Neuronal stem cell (in vitro differentiated cells): Measurements from ENCODE around the gene NRCAM.

ENCODE experiments used
- DNase-seq: peaks from one replicate; pipeline ENCODE4 v3.0.0-alpha.2; 2013; ENCODE audit warnings: low spot score
- H2AFZ ChIP-seq: one replicate; pipeline ENCODE4 v1.6.1; 2013; ENCODE audit warnings: mild to moderate bottlenecking, low read length, inconsistent platforms
- H2AK5ac ChIP-seq: 2 replicates; pipeline ENCODE4 v1.6.1; 2013; ENCODE audit warnings: low read depth, mild to moderate bottlenecking, inconsistent platforms, low read length, moderate library complexity, mixed read lengths
- H2BK120ac ChIP-seq: 2 replicates; pipeline ENCODE4 v1.6.1; 2013; ENCODE audit warnings: low read depth, mild to moderate bottlenecking, inconsistent platforms, low read length, moderate library complexity, mixed read lengths
- H2BK12ac ChIP-seq: one replicate; pipeline ENCODE4 v1.6.1; 2013; ENCODE audit warnings: low read length, inconsistent platforms
- H2BK15ac ChIP-seq: 2 replicates; pipeline ENCODE4 v1.6.1; 2013; ENCODE audit warnings: mild to moderate bottlenecking, low read length, inconsistent platforms, mixed read lengths
- H2BK5ac ChIP-seq: one replicate; pipeline ENCODE4 v1.6.1; 2013; ENCODE audit warnings: inconsistent platforms, mild to moderate bottlenecking, low read length, moderate library complexity
- H3K14ac ChIP-seq: one replicate; pipeline ENCODE4 v1.6.1; 2013; ENCODE audit warnings: low read length, inconsistent platforms
- H3K18ac ChIP-seq: 2 replicates; pipeline ENCODE4 v1.6.1; 2013; ENCODE audit warnings: low read length, inconsistent platforms
- H3K23ac ChIP-seq: 2 replicates; pipeline ENCODE4 v1.6.1; 2013; ENCODE audit warnings: low read depth, mild to moderate bottlenecking, mixed read lengths, low read length, inconsistent platforms; ENCODE audit not compliant: poor library complexity
- H3K27ac ChIP-seq: replicated peaks from 3 replicates; pipeline ENCODE4 v1.5.1; 2013; ENCODE audit warnings: low read length, inconsistent platforms
- H3K27me3 ChIP-seq, 3 experiments: 2 replicates each; pipeline ENCODE4 v1.6.1; 2013; ENCODE audit warnings: low read length in 3 of 3, mild to moderate bottlenecking in 2 of 3, inconsistent platforms in 1 of 3, low read depth in 1 of 3, mixed read lengths in 1 of 3, moderate library complexity in 1 of 3; ENCODE audit not compliant: control insufficient read depth in 3 of 3, insufficient read depth in 3 of 3
- H3K36me3 ChIP-seq, 2 donors: replicated peaks in 1 of 2; 2 replicates each; pipeline ENCODE4 v1.6.1; 2013; ENCODE audit warnings: low read length in 2 of 2; ENCODE audit not compliant: control insufficient read depth in 2 of 2, insufficient read depth in 2 of 2
- H3K4ac ChIP-seq: 2 replicates; pipeline ENCODE4 v1.6.1; 2013; ENCODE audit warnings: inconsistent platforms, mild to moderate bottlenecking, low read length, moderate library complexity
- H3K4me1 ChIP-seq, 2 donors: 1 replicate in 1 of 2; 2 replicates in 1 of 2; pipeline ENCODE4 v1.6.1; 2013; ENCODE audit warnings: low read length in 2 of 2, low read depth in 1 of 2; ENCODE audit not compliant: control insufficient read depth in 2 of 2, insufficient read depth in 1 of 2
- H3K4me2 ChIP-seq: one replicate; pipeline ENCODE4 v1.6.1; 2013; ENCODE audit warnings: mild to moderate bottlenecking, low read length, inconsistent platforms; ENCODE audit not compliant: insufficient read depth, poor library complexity, severe bottlenecking
- H3K4me3 ChIP-seq, 2 donors: 2 replicates each; pipeline ENCODE4 v1.5.1; 2013; ENCODE audit warnings: low read length in 2 of 2, mild to moderate bottlenecking in 2 of 2, inconsistent platforms in 1 of 2, moderate library complexity in 1 of 2
- H3K79me1 ChIP-seq: one replicate; pipeline ENCODE4 v1.6.1; 2013; ENCODE audit warnings: low read depth, mild to moderate bottlenecking, inconsistent platforms, low read length, moderate library complexity
- H3K9ac ChIP-seq: one replicate; pipeline ENCODE4 v1.6.1; 2013; ENCODE audit warnings: mild to moderate bottlenecking, low read depth, low read length, inconsistent platforms; ENCODE audit not compliant: poor library complexity
- H3K9me3 ChIP-seq, 2 donors: replicated peaks in 1 of 2; 2 replicates each; pipeline versions ENCODE3 to v1.6.1; 2013; ENCODE audit warnings: low read length in 2 of 2, mild to moderate bottlenecking in 2 of 2, inconsistent platforms in 1 of 2, low read depth in 1 of 2, mixed read lengths in 1 of 2, moderate library complexity in 1 of 2; ENCODE audit not compliant: control insufficient read depth in 2 of 2, insufficient read depth in 1 of 2
- H4K8ac ChIP-seq: one replicate; pipeline ENCODE4 v1.6.1; 2013; ENCODE audit warnings: low read depth, mild to moderate bottlenecking, inconsistent platforms, low read length, moderate library complexity
- H4K91ac ChIP-seq: one replicate; pipeline ENCODE4 v1.6.1; 2013; ENCODE audit warnings: low read length, low read depth, mild to moderate bottlenecking, inconsistent platforms; ENCODE audit not compliant: poor library complexity
- WGBS, 2 donors: extraction: QIAGEN DNeasy Blood & Tissue Kit; methylation state at CpG; one replicate each; pipeline ENCODE4 v1.1.7; 2013; ENCODE audit warnings: missing lambda C conversion rate in 2 of 2, mixed read lengths in 1 of 2; ENCODE audit not compliant: insufficient read length in 2 of 2, insufficient replicate concordance in 1 of 2; ENCODE audit errors: extremely low coverage in 2 of 2; 5-methylcytosine and 5-hydroxymethylcytosine counted together

The NRCAM gene

DNA sequence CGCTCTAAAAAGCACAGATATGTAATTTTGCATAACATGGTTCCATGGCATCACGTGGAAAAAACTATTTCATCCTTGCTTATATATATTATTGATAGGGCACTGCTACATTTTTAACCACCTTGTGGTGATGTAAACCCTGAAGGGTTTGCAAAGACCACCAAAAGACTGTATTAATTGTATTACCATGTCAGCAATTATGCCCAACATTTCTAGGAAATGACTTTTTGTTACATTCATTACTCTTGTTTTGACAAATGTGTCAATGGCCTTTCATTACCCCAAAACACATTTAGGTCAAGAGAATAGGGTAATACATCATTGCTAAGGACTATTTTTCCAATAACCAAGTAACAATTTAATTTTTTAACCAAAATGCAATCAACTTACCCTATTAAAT is 142.2 kb downstream of the NRCAM start:
- peaks cover 2% of the 10 kb centered on the region for H3K79me1 ChIP-seq
- peaks cover 9 to 28% of the 10 kb centered on the region in 2 donors for H3K4me1 ChIP-seq
- peaks cover 0 to 6% of the 10 kb centered on the region in 2 donors for H3K9me3 ChIP-seq
- no CpG with 5 or more reads among the region's 2 CpGs for WGBS, 2 donors
- H2BK15ac ChIP-seq: no peak overlapping the region
- no peak overlapping the region for H3K18ac ChIP-seq
- no peak overlapping the region for H2AK5ac ChIP-seq
- H3K27me3 ChIP-seq: no peaks in the 10 kb centered on the region
- H2BK120ac ChIP-seq: no peak overlapping the region
- no peak overlapping the region for H4K91ac ChIP-seq
- no peak overlapping the region for H4K8ac ChIP-seq
- no peak overlapping the region for H3K14ac ChIP-seq
- H3K9ac ChIP-seq: no peak overlapping the region
- no peak overlapping the region for H2AFZ ChIP-seq
- H2BK12ac ChIP-seq: no peak overlapping the region
- no peak for DNase-seq
- no peak overlapping the region for H3K23ac ChIP-seq
- H3K4ac ChIP-seq: no peak overlapping the region
- H3K36me3 ChIP-seq: no peaks in the 10 kb centered on the region
- no peak overlapping the region for H3K27ac ChIP-seq
- H3K4me3 ChIP-seq: no peak overlapping the region
- H2BK5ac ChIP-seq: no peak overlapping the region
- H3K4me2 ChIP-seq: no peak overlapping the region

DNA sequence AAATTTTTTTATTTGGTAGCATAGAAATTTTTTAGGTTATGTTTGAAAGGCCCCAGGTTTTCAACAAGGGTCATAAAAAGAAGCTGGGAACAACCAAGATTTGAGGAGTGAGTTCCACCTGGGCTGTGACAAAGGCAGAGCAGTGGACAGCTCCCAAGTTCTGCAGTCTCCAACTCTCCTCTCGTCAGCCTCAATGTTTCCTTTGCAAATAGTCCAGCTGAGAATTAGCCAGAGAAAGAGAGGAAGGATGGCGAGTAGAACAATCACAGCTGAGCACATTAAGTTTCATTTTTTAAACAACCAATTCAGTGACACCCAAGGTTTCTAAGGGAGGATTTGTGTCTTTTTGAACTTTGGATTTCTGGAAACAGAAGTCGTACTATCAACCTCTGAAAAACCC is 143.2 kb downstream of the NRCAM start:
- H2BK15ac ChIP-seq: no peak overlapping the region
- H3K27me3 ChIP-seq: no peaks in the 10 kb centered on the region
- no peak overlapping the region for H3K4me2 ChIP-seq
- no peak overlapping the region for H3K18ac ChIP-seq
- no peak overlapping the region for H3K27ac ChIP-seq
- H4K8ac ChIP-seq: no peak overlapping the region
- H3K4ac ChIP-seq: no peak overlapping the region
- peaks cover 18 to 38% of the 10 kb centered on the region in 2 donors for H3K4me1 ChIP-seq
- DNase-seq: no peak
- peaks cover 0 to 6% of the 10 kb centered on the region in 2 donors for H3K9me3 ChIP-seq
- peaks cover 2% of the 10 kb centered on the region for H3K79me1 ChIP-seq
- WGBS, 2 donors: no CpG with 5 or more reads among the region's 3 CpGs
- no peak overlapping the region for H4K91ac ChIP-seq
- no peak overlapping the region for H3K9ac ChIP-seq
- H3K36me3 ChIP-seq: no peaks in the 10 kb centered on the region
- H2BK120ac ChIP-seq: no peak overlapping the region
- H3K14ac ChIP-seq: no peak overlapping the region
- no peak overlapping the region for H2AK5ac ChIP-seq
- H3K4me3 ChIP-seq: no peak overlapping the region
- H2AFZ ChIP-seq: no peak overlapping the region
- H3K23ac ChIP-seq: no peak overlapping the region
- no peak overlapping the region for H2BK12ac ChIP-seq
- no peak overlapping the region for H2BK5ac ChIP-seq

DNA sequence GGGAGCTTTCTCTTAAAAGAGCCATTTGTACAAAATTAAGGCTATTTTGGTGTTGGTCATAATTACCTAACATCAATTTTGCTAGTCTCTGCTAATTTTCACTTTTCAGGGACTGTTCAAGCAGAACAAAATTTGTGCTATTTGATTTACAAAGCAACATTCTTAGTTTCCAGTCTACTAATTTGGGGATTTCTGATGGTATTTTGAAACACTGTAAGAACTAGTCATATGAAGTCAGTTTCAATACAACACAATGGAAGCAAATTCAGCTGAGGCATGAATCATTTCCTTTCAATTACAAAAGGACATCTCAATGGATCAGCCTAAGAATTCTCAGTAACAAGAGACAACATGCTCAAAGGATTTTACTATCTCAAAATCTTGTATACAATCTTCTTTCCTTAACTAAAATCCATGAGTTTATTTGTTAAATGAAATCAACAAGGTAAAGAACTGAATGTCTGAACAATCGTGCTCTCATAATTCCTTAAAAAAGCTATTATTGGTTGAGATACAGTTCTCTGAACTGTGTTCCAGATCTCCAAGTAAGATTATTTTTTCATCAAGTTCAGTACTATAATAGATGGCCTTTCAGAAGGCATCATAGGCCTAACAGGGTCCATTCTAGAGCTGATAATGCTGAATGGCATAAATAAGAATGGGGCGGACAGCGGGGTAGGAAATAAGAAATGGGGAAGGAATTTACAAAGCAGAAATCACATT is 144.6 kb downstream of the NRCAM start:
- Histone ChIP-seq H2AK5ac (no peak overlapping the region), H3K4me1 (peaks cover 22 to 51% of the 10 kb centered on the region in 2 donors)
- WGBS, 2 donors: no CpG with 5 or more reads among the region's 3 CpGs

DNA sequence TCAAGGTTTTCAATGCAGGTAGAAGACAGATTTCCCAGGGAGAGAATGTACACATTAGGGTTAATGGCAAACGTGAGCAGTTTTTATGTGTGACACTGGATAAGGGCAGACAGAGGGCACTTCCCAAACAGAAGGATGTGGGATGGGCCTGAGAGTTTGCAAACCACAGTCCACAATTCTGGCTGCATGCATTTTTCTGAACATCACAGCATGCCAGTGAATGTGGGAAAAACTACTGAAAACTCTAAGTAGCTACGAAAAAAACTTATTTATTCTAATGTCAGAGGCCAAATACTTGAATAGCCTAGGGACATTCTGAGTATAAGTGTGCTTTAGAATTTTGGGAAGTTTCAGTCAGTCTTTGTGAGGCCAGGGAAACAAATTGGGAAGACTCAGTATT is 145.9 kb downstream of the NRCAM start:
- Histone ChIP-seq H3K9me3 (no peaks in the 10 kb centered on the region), H3K4me2 (no peak overlapping the region), H4K8ac (no peak overlapping the region), H3K18ac (no peak overlapping the region), H3K14ac (no peak overlapping the region), H2AFZ (no peak overlapping the region), H3K36me3 (no peaks in the 10 kb centered on the region), H3K27ac (no peak overlapping the region), H2BK120ac (no peak overlapping the region), H3K79me1 (peaks cover 2% of the 10 kb centered on the region), H2BK15ac (no peak overlapping the region), H2BK12ac (no peak overlapping the region), H2AK5ac (no peak overlapping the region), H3K9ac (no peak overlapping the region), H4K91ac (no peak overlapping the region), H3K27me3 (no peaks in the 10 kb centered on the region), H3K4ac (no peak overlapping the region), H3K23ac (no peak overlapping the region), H3K4me3 (no peak overlapping the region), H3K4me1 (peaks cover 22 to 54% of the 10 kb centered on the region in 2 donors), H2BK5ac (no peak overlapping the region)
- WGBS, 2 donors: no CpG with 5 or more reads among the region's 2 CpGs
- no peak for DNase-seq

More for the DNA sequence above, 144.6 kb downstream of the NRCAM start:
- H3K4ac ChIP-seq: no peak overlapping the region
- H4K8ac ChIP-seq: no peak overlapping the region
- H3K4me3 ChIP-seq: no peak overlapping the region
- H3K14ac ChIP-seq: no peak overlapping the region
- H3K27me3 ChIP-seq: no peaks in the 10 kb centered on the region
- no peak overlapping the region for H2BK15ac ChIP-seq
- DNase-seq: no peak
- H2BK5ac ChIP-seq: no peak overlapping the region
- no peaks in the 10 kb centered on the region for H3K36me3 ChIP-seq
- no peak overlapping the region for H3K4me2 ChIP-seq
- no peak overlapping the region for H4K91ac ChIP-seq
- no peak overlapping the region for H2BK12ac ChIP-seq
- no peak overlapping the region for H3K27ac ChIP-seq
- peaks cover 2% of the 10 kb centered on the region for H3K79me1 ChIP-seq
- H2AFZ ChIP-seq: no peak overlapping the region
- no peak overlapping the region for H3K9ac ChIP-seq
- H3K9me3 ChIP-seq: peaks cover 0 to 6% of the 10 kb centered on the region in 2 donors
- no peak overlapping the region for H2BK120ac ChIP-seq
- no peak overlapping the region for H3K23ac ChIP-seq
- H3K18ac ChIP-seq: no peak overlapping the region
